Measurements from ENCODE around the gene FRY.

Gene FRY

GRCh38 chr13:32113532-32113931 lies 82.0 kb downstream of the FRY start:
- no peaks in the 10 kb centered on the region for H3K9me3 ChIP-seq (ENCODE audit: severe bottlenecking)
- H3K36me3 ChIP-seq = no peaks in the 10 kb centered on the region
- no peak for DNase-seq
- H3K27me3 ChIP-seq (ENCODE audit: insufficient read depth, low read depth, severe bottlenecking) = no peaks in the 10 kb centered on the region
- no peak overlapping the region for H3K4me3 ChIP-seq (ENCODE audit: low read depth, low read length)
- TF ChIP-seq, protein P1, sequence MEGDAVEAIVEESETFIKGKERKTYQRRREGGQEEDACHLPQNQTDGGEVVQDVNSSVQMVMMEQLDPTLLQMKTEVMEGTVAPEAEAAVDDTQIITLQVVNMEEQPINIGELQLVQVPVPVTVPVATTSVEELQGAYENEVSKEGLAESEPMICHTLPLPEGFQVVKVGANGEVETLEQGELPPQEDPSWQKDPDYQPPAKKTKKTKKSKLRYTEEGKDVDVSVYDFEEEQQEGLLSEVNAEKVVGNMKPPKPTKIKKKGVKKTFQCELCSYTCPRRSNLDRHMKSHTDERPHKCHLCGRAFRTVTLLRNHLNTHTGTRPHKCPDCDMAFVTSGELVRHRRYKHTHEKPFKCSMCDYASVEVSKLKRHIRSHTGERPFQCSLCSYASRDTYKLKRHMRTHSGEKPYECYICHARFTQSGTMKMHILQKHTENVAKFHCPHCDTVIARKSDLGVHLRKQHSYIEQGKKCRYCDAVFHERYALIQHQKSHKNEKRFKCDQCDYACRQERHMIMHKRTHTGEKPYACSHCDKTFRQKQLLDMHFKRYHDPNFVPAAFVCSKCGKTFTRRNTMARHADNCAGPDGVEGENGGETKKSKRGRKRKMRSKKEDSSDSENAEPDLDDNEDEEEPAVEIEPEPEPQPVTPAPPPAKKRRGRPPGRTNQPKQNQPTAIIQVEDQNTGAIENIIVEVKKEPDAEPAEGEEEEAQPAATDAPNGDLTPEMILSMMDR (IDR thresholded peaks at IDR 0.05; ENCODE audit: low read depth, low read length) = no peak
- H3K27ac ChIP-seq = no peak overlapping the region

- Histone ChIP-seq H3K4me3 (ENCODE audit: low read depth, low read length) (no peak overlapping the region), H3K27me3 (ENCODE audit: insufficient read depth, low read depth, severe bottlenecking) (no peaks in the 10 kb centered on the region), H3K27ac (no peak overlapping the region), H3K36me3 (no peaks in the 10 kb centered on the region), H3K9me3 (ENCODE audit: severe bottlenecking) (no peaks in the 10 kb centered on the region)
- TF ChIP-seq, protein P1 (IDR thresholded peaks at IDR 0.05; ENCODE audit: low read depth, low read length) = no peak
- DNase-seq = no peak
Observed at GRCh38 chr13:32114284-32114950, 82.8 kb downstream of the FRY start.

- no peak overlapping the region for H3K4me3 ChIP-seq (ENCODE audit: low read depth, low read length)
- no peak overlapping the region for H3K27ac ChIP-seq
- no peak for DNase-seq
- no peaks in the 10 kb centered on the region for H3K9me3 ChIP-seq (ENCODE audit: severe bottlenecking)
- no peaks in the 10 kb centered on the region for H3K36me3 ChIP-seq
- no peaks in the 10 kb centered on the region for H3K27me3 ChIP-seq (ENCODE audit: insufficient read depth, low read depth, severe bottlenecking)
- TF ChIP-seq, protein P1 (IDR thresholded peaks at IDR 0.05; ENCODE audit: low read depth, low read length) = no peak
Observed at GRCh38 chr13:32115066-32115465, 83.5 kb downstream of the FRY start.

DNA sequence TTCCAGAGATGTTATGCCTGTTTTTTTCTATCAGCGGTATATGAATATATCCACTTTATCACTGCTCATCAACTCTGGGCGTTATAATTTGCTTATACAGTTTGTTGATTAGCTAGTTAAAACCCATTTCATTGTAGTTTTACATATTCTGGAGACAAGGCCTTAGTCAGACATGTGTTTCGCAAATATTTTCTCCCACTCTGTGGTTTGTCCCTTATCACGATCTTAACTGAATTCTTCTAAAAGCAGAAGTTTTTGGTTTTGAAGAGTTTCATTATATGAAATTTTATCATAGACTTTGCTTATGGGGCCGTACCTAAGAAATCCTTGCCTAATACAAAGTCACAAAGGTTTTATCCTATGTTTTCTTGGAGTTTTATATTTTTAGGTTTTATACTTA lies 84.6 kb downstream of the FRY start:
- H3K4me3 ChIP-seq (ENCODE audit: low read depth, low read length) = no peak overlapping the region

DNA sequence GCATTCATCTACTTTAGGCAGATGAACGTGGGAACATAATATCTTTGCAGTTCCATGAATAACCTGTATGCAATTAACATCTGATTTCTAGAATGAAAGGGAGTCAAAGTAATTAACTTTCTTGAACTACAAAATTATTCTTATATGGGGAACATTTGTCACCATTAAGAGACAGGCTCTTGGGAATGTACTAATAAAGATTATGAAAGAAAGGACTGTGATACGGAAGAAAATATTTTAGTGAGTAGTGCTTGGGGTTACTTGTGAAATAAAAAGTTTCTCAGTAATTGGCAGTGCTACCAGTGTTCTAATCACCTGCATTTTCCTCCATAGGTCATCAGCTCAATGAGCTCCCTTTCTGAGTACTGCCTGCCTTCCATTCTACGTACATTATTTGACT lies 85.4 kb downstream of the FRY start:
- no peak overlapping the region for H3K27ac ChIP-seq
- H3K9me3 ChIP-seq (ENCODE audit: severe bottlenecking) = no peaks in the 10 kb centered on the region
- no peaks in the 10 kb centered on the region; the same call in 1 of the 2 replicates for H3K36me3 ChIP-seq
- no peak overlapping the region for H3K4me3 ChIP-seq (ENCODE audit: low read depth, low read length)
- no peak for DNase-seq
- TF ChIP-seq, protein P1 (IDR thresholded peaks at IDR 0.05; ENCODE audit: low read depth, low read length) = no peak
- H3K27me3 ChIP-seq (ENCODE audit: insufficient read depth, low read depth, severe bottlenecking) = no peaks in the 10 kb centered on the region

More for the DNA sequence above, 84.6 kb downstream of the FRY start:
- TF ChIP-seq, protein P1 (IDR thresholded peaks at IDR 0.05; ENCODE audit: low read depth, low read length) = no peak
- H3K36me3 ChIP-seq = no peaks in the 10 kb centered on the region
- DNase-seq = no peak
- H3K27ac ChIP-seq = no peak overlapping the region
- H3K27me3 ChIP-seq (ENCODE audit: insufficient read depth, low read depth, severe bottlenecking) = no peaks in the 10 kb centered on the region
- H3K9me3 ChIP-seq (ENCODE audit: severe bottlenecking) = no peaks in the 10 kb centered on the region

- no peak for DNase-seq
- Histone ChIP-seq H3K4me3 (ENCODE audit: low read depth, low read length) (no peak overlapping the region), H3K27ac (no peak overlapping the region), H3K36me3 (no peaks in the 10 kb centered on the region; the same call in 1 of the 2 replicates), H3K27me3 (ENCODE audit: insufficient read depth, low read depth, severe bottlenecking) (no peaks in the 10 kb centered on the region), H3K9me3 (ENCODE audit: severe bottlenecking) (no peaks in the 10 kb centered on the region)
- TF ChIP-seq, protein P1 (IDR thresholded peaks at IDR 0.05; ENCODE audit: low read depth, low read length) = no peak
Observed at GRCh38 chr13:32117701-32118100, 86.1 kb downstream of the FRY start.

All from WERI-Rb-1 (cell line).